ENCODE measurements around the gene WWOX.

WWOX gene

GRCh38 chr16:78633551-78633950 lies 534.1 kb downstream of the WWOX start:
- DNase-seq, result no peak

GRCh38 chr16:78635807-78636206 lies 536.4 kb downstream of the WWOX start:
- no peak for DNase-seq

GRCh38 chr16:78638371-78638770 lies 538.9 kb downstream of the WWOX start:
- DNase-seq, result no peak

GRCh38 chr16:78639775-78640174 lies 540.3 kb downstream of the WWOX start:
- DNase-seq, result no peak

GRCh38 chr16:78640886-78641285 lies 541.4 kb downstream of the WWOX start:
- no peak for DNase-seq

GRCh38 chr16:78641433-78641832 lies 542.0 kb downstream of the WWOX start:
- DNase-seq, result no peak

- no peak for DNase-seq
Observed at GRCh38 chr16:78642621-78643285, 543.3 kb downstream of the WWOX start.

GRCh38 chr16:78645657-78646056 lies 546.2 kb downstream of the WWOX start:
- DNase-seq, result no peak

- DNase-seq, result no peak
Observed at GRCh38 chr16:78647019-78647418, 547.6 kb downstream of the WWOX start.

- no peak for DNase-seq
Observed at GRCh38 chr16:78647491-78647890, 548.0 kb downstream of the WWOX start.

- DNase-seq, result no peak
Observed at GRCh38 chr16:78648517-78648916, 549.1 kb downstream of the WWOX start.

GRCh38 chr16:78650339-78651074 lies 551.1 kb downstream of the WWOX start:
- DNase-seq, result no peak

- no peak for DNase-seq
Observed at GRCh38 chr16:78654929-78655328, 555.5 kb downstream of the WWOX start.

GRCh38 chr16:78655331-78656113 lies 556.1 kb downstream of the WWOX start:
- no peak for DNase-seq

GRCh38 chr16:78656887-78657286 lies 557.4 kb downstream of the WWOX start:
- DNase-seq, result no peak

- DNase-seq, result no peak
Observed at GRCh38 chr16:78659216-78659615, 559.8 kb downstream of the WWOX start.

GRCh38 chr16:78659668-78660217 lies 560.3 kb downstream of the WWOX start:
- DNase-seq, result peak; percentile 27 to 44

- DNase-seq, result no peak
Observed at GRCh38 chr16:78660795-78661194, 561.3 kb downstream of the WWOX start.

GRCh38 chr16:78663690-78664089 lies 564.2 kb downstream of the WWOX start:
- DNase-seq, result no peak

- no peak for DNase-seq
Observed at GRCh38 chr16:78664811-78665772, 565.6 kb downstream of the WWOX start.

GRCh38 chr16:78666318-78666717 lies 566.9 kb downstream of the WWOX start:
- no peak for DNase-seq

GRCh38 chr16:78667675-78668074 lies 568.2 kb downstream of the WWOX start:
- no peak for DNase-seq
